Measurements from ENCODE around the gene NEURL1B.

The NEURL1B gene

GRCh38 chr5:172722327-172722815 lies 81.3 kb downstream of the NEURL1B start:
- ATAC-seq, result no peak
- Mint-ChIP-seq H3K4me1 (no peaks in the 10 kb centered on the region), H3K36me3 (no peaks in the 10 kb centered on the region), H3K9me3 (no peaks in the 10 kb centered on the region), H3K27ac (no peak overlapping the region), H3K27me3 (peaks cover 1% of the 10 kb centered on the region), H3K4me3 (no peak overlapping the region)

GRCh38 chr5:172723508-172723907 lies 82.4 kb downstream of the NEURL1B start:
- no peak overlapping the region for H3K4me3 Mint-ChIP-seq
- H3K27me3 Mint-ChIP-seq, result no peaks in the 10 kb centered on the region
- no peaks in the 10 kb centered on the region for H3K36me3 Mint-ChIP-seq
- no peak for ATAC-seq
- no peak overlapping the region for H3K27ac Mint-ChIP-seq
- no peaks in the 10 kb centered on the region for H3K4me1 Mint-ChIP-seq
- H3K9me3 Mint-ChIP-seq, result no peaks in the 10 kb centered on the region

GRCh38 chr5:172724242-172725183 lies 83.5 kb downstream of the NEURL1B start:
- H3K27ac Mint-ChIP-seq, result no peak overlapping the region
- H3K4me3 Mint-ChIP-seq, result no peak overlapping the region
- H3K36me3 Mint-ChIP-seq, result no peaks in the 10 kb centered on the region
- H3K9me3 Mint-ChIP-seq, result no peaks in the 10 kb centered on the region
- no peak for ATAC-seq
- H3K4me1 Mint-ChIP-seq, result no peaks in the 10 kb centered on the region
- H3K27me3 Mint-ChIP-seq, result no peaks in the 10 kb centered on the region

GRCh38 chr5:172725273-172725672 lies 84.2 kb downstream of the NEURL1B start:
- Mint-ChIP-seq H3K36me3 (no peaks in the 10 kb centered on the region), H3K9me3 (no peaks in the 10 kb centered on the region), H3K27me3 (no peaks in the 10 kb centered on the region), H3K27ac (no peak overlapping the region), H3K4me3 (no peak overlapping the region), H3K4me1 (no peaks in the 10 kb centered on the region)
- no peak for ATAC-seq

- Mint-ChIP-seq H3K36me3 (no peaks in the 10 kb centered on the region), H3K4me3 (no peak overlapping the region)
Observed at GRCh38 chr5:172725785-172726184, 84.7 kb downstream of the NEURL1B start.

GRCh38 chr5:172726966-172727365 lies 85.9 kb downstream of the NEURL1B start:
- ATAC-seq, result no peak
- Mint-ChIP-seq H3K27ac (no peak overlapping the region), H3K4me1 (peaks cover 6% of the 10 kb centered on the region), H3K9me3 (no peaks in the 10 kb centered on the region), H3K36me3 (no peaks in the 10 kb centered on the region), H3K4me3 (no peak overlapping the region), H3K27me3 (no peaks in the 10 kb centered on the region)

More at GRCh38 chr5:172725785-172726184, 84.7 kb downstream of the NEURL1B start:
- Mint-ChIP-seq H3K4me1 (no peaks in the 10 kb centered on the region), H3K27me3 (no peaks in the 10 kb centered on the region), H3K27ac (no peak overlapping the region), H3K9me3 (no peaks in the 10 kb centered on the region)
- ATAC-seq, result no peak

GRCh38 chr5:172727551-172727950 lies 86.5 kb downstream of the NEURL1B start:
- H3K4me1 Mint-ChIP-seq, result peaks cover 11% of the 10 kb centered on the region
- H3K36me3 Mint-ChIP-seq, result no peaks in the 10 kb centered on the region
- no peak overlapping the region for H3K4me3 Mint-ChIP-seq
- no peaks in the 10 kb centered on the region for H3K27me3 Mint-ChIP-seq
- H3K9me3 Mint-ChIP-seq, result no peaks in the 10 kb centered on the region
- H3K27ac Mint-ChIP-seq, result no peak overlapping the region
- no peak for ATAC-seq

GRCh38 chr5:172728481-172729241 lies 87.6 kb downstream of the NEURL1B start:
- no peaks in the 10 kb centered on the region for H3K36me3 Mint-ChIP-seq
- no peaks in the 10 kb centered on the region for H3K27me3 Mint-ChIP-seq
- no peak overlapping the region for H3K27ac Mint-ChIP-seq
- H3K4me3 Mint-ChIP-seq, result no peak overlapping the region
- no peak for ATAC-seq
- no peaks in the 10 kb centered on the region for H3K9me3 Mint-ChIP-seq
- H3K4me1 Mint-ChIP-seq, result peaks cover 14% of the 10 kb centered on the region

- peaks cover 14% of the 10 kb centered on the region for H3K4me1 Mint-ChIP-seq
- no peaks in the 10 kb centered on the region for H3K36me3 Mint-ChIP-seq
- H3K9me3 Mint-ChIP-seq, result no peaks in the 10 kb centered on the region
- no peaks in the 10 kb centered on the region for H3K27me3 Mint-ChIP-seq
- ATAC-seq, result no peak
- H3K27ac Mint-ChIP-seq, result no peak overlapping the region
- no peak overlapping the region for H3K4me3 Mint-ChIP-seq
Observed at GRCh38 chr5:172729588-172729987, 88.5 kb downstream of the NEURL1B start.

- no peaks in the 10 kb centered on the region for H3K36me3 Mint-ChIP-seq
- no peak overlapping the region for H3K27ac Mint-ChIP-seq
- H3K9me3 Mint-ChIP-seq, result no peaks in the 10 kb centered on the region
- no peaks in the 10 kb centered on the region for H3K27me3 Mint-ChIP-seq
- no peak overlapping the region for H3K4me3 Mint-ChIP-seq
- peaks cover 14% of the 10 kb centered on the region for H3K4me1 Mint-ChIP-seq
- no peak for ATAC-seq
Observed at GRCh38 chr5:172730222-172730621, 89.2 kb downstream of the NEURL1B start.

GRCh38 chr5:172730981-172731679 lies 90.1 kb downstream of the NEURL1B start:
- no peaks in the 10 kb centered on the region for H3K9me3 Mint-ChIP-seq
- ATAC-seq, result no peak
- no peaks in the 10 kb centered on the region for H3K27me3 Mint-ChIP-seq
- H3K4me3 Mint-ChIP-seq, result no peak overlapping the region
- no peak overlapping the region for H3K27ac Mint-ChIP-seq
- peaks cover 14% of the 10 kb centered on the region for H3K4me1 Mint-ChIP-seq
- H3K36me3 Mint-ChIP-seq, result no peaks in the 10 kb centered on the region

GRCh38 chr5:172731680-172732074 lies 90.6 kb downstream of the NEURL1B start:
- Mint-ChIP-seq H3K4me1 (peaks cover 14% of the 10 kb centered on the region), H3K4me3 (no peak overlapping the region), H3K36me3 (no peaks in the 10 kb centered on the region), H3K27me3 (no peaks in the 10 kb centered on the region), H3K27ac (no peak overlapping the region), H3K9me3 (no peaks in the 10 kb centered on the region)
- ATAC-seq, result no peak

GRCh38 chr5:172732201-172732865 lies 91.3 kb downstream of the NEURL1B start:
- Mint-ChIP-seq H3K9me3 (no peaks in the 10 kb centered on the region), H3K27me3 (no peaks in the 10 kb centered on the region), H3K27ac (no peak overlapping the region), H3K4me3 (no peak overlapping the region), H3K4me1 (peaks cover 14% of the 10 kb centered on the region), H3K36me3 (no peaks in the 10 kb centered on the region)
- ATAC-seq, result no peak

- no peaks in the 10 kb centered on the region for H3K36me3 Mint-ChIP-seq
- H3K4me3 Mint-ChIP-seq, result no peak overlapping the region
- ATAC-seq, result no peak
- no peak overlapping the region for H3K27ac Mint-ChIP-seq
- no peaks in the 10 kb centered on the region for H3K9me3 Mint-ChIP-seq
- peaks cover 14% of the 10 kb centered on the region for H3K4me1 Mint-ChIP-seq
- H3K27me3 Mint-ChIP-seq, result no peaks in the 10 kb centered on the region
Observed at GRCh38 chr5:172733131-172733973, 92.3 kb downstream of the NEURL1B start.
